NCI-H1436 (cell line): ENCODE results near the gene RSF1.
A peak's percentile ranks its signal among the peaks of the same experiment; 100 is the strongest.

Experiments
- DNase-seq: peaks from one replicate; lab custom pipeline; 2025; lab: John Stamatoyannopoulos, UW

Gene RSF1

DNA sequence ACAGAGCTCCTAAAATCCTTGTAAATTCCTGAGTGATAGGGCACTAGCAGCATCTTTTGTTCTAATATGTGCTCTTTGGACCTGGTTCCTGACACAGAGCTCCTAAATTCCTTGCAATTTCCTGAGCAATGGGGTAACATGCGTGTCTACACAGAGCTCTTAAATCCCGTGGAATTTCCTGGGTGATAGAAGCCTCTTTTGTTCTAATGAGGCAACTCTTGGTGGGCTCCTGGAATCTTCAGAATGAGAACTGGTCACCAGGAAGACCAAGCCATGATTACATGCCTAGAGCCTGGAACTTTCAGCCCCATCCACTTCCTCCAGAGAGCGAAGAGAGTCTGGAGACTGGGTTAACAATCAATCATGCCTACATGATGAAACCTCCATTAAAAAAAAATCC lies 19.0 kb downstream of the RSF1 start:
- no peak for DNase-seq

DNA sequence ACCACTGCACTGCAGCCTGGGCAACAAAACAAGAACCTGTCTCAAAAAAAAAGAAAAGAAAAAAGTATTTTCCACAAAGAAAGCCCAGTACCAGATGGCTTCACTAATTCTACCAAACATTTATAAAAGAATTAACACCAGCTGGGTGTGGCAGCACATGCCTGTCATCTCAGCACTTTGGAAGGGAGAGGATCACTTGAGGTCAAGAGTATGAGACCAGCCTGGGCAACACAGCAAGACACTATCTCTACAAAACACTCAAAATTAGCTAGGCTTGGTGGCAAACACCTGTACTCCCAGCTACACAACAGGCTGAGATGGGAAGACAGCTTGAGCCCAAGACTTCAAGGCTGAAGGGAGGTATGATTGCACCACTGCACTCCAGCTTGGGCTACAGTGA lies 20.1 kb downstream of the RSF1 start:
- no peak for DNase-seq

DNA sequence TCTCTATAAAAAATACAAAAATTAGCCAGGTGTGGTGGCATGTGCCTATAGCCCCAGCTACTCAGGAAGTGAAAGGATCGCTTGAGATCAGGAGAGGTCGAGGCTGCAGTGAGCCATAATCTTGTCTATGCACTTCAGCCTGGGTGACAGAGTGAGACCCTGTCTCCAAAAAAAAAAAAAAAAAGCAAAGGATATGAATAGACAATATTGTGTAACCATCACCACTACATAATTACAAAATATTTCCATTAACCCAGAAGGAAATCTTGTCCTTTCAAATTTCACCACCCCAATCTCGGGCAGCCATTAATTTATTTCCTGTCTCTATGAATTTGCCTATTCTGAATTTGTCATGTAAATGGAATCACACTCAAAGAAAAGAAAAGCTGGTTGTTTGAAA lies 21.2 kb downstream of the RSF1 start:
- DNase-seq: no peak

DNA sequence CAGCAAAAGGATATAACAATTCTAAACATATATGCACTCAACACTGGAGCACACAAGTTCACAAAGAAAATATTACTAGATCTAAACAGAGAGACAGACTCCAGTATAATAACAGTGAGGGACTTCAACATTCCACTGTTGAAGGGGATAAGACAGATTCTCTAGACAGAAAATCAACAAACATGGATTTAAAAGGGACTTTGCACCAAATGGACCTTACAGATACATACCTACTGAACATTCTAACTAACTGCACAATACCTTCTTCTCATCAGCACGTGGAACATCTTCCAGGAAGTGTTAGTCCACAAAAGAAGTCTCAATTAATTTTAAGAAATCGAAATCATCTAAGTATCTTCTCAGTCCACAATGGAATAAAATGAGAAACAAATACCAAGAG lies 26.6 kb downstream of the RSF1 start:
- no peak for DNase-seq

DNA sequence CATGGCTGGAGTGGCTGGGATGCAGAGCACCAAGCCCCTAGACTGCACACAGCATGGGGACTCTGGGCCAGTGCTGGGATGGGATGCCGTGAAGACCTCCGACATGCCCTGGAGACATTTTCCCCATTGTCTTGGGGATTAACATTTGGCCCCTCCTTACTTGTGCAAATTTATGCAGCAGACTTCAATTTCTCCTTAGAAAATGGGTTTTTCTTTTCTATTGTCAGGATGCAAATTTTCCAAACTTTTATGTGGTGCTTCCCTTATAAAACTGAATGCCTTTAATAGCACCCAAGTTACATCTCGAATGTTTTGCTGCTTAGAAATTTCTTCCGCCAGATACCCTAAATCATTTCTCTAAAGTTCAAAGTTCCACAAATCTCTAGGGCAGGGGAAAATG lies 29.2 kb downstream of the RSF1 start:
- DNase-seq: no peak

DNA sequence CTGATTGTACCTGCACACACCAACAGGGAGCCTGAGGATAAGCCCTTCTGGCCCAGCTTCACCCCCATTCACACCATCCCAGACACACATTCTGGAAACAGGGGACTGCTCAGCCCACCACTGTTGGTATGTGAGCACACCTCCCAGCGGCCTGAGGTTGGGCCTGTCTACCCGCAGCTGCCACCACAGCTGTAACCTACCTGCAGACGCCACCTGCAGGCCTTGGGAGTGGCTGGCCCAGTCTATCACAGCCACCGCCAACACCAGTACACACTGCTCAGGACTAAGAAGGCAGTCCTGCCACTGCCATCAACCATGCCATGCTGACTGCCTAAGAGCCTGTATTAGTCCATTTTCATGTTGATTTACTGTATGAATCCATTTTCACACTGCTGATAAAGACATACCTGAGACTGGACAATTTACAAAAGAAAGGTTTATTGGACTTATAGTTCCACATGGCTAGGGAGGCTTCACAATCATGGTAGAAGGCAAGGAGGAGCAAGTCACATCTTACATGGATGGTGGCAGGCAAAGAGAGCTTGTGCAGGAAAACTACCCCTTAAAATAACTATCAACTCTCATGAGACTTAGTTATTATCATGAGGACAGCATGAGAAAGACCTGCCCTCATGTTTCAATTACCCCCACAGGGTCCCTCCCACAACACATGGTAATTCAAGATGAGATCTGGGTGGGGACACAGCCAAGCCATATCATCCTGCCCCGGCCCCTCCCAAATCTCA lies 30.6 kb downstream of the RSF1 start:
- no peak for DNase-seq

DNA sequence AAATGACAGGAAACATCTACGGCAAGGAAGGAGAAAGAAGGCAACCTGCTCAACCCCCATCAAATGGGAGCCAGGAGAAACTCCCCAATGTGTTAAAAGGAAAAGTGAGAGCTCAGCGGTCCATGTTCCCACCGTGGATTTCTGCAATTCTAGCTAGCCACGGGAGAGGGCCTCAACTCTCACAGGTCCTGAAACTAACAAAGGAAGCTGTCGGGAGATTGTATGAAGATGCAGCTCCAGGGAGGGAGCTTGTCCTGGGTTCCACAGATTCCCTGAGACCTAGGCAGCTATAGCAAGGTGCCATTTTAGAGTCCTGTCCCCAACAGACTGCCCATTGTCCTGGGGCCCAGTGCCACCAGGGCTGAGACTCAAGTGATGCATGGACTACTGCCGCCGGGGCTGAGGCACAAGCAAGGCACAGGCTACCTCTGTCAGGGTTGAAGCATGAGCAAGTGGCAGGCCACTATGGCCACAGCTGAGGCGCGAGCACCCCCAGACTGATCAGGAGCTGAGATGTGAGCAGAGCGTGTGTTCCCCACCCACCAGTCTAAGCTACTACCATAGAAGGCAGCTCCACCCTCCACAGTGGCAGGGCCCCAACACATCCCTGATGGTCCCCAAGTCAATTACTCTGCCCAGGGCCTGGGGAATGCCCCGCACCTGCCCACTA lies 31.3 kb downstream of the RSF1 start:
- no peak for DNase-seq

DNA sequence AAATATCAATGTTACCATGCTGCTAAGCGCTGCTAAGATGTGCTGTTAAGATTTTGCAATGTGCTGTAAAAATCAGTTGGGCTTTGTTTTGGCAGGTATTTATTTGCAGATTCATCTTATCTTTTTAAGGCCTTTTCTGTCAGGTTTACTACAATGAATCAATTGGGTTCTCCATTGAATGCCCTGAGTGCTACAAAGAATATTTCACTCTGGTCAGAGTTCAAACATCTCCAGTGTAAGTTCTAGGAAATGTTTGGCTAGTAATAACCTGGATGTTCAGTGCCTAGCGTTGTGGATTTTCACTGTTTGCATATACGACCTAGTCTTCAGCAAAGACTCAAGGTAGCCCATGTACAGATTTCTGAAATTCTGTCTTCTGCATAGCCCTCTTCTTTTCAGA lies 36.0 kb downstream of the RSF1 start:
- DNase-seq: no peak

DNA sequence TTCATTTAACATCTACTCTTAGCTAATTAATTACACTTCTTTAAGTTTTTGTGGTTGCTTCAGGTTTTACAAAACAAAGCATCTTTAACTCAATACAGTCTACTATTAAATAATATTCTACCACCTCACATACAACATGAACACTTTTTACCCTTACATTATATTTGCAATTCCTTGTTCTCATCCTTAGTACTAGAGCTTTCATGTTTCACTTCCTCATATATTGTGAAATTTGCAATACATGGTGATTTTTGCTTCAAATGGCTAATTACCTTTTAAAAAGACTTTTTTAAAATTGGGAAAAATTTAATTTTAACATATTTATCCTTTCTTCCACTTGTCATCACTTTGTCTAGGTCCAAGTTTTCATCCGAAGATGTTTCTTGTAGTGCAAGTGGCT lies 37.5 kb downstream of the RSF1 start:
- no peak for DNase-seq

DNA sequence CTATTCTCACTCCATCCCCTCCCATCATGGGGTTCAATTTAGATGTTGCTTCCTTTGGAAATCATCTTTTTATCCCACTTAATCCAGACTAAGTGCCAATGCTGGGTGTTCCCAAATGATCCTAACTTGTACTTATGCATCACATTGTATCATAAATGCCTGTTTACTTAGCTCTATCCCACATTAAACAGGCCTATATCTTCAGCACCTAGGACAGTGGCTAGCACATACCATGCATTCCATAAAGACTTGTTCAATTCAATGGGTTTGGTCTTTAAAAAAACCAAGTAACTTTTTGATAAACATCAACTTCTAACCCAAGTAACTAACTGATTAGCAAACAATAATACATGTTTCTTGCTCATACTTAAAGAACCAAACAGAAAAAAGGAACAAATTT lies 40.6 kb downstream of the RSF1 start:
- no peak for DNase-seq

DNA sequence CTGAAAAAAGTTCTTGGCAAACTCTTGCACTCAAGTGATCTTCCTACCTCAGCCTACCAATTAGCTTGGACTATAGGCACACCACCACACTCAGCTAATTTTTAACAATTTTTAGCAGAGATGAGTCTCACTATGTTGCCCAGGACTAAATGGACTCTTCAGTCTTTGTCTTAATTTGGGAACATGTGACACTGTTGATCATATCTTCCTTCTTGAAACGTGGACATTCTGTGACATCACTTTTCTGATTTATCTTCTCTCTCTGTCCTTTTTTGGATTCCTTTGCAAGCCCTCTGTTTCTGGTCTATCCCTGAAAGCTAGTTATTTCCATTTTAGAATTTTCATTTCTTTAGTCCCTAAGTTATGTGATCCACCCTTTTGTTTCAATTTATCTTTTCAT lies 42.0 kb downstream of the RSF1 start:
- no peak for DNase-seq

DNA sequence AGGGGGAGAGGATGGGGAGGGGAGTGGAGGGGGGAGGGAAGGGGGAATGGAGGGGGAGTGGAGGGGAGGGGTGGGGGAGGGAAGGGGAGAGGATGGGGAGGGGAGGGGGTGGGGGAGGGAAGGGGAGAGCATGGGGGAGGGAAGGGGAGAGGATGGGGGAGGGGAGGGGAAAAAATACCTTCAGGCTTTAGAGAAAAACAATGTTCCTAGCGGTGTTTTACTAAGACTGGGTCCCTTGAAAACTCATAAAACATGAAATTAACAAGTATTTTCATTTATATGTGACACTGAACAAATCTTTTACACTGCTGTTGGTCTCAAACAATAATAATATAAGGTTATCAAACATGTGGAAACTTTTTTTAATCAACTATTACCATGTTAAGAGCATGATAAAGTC lies 42.4 kb downstream of the RSF1 start:
- no peak for DNase-seq

DNA sequence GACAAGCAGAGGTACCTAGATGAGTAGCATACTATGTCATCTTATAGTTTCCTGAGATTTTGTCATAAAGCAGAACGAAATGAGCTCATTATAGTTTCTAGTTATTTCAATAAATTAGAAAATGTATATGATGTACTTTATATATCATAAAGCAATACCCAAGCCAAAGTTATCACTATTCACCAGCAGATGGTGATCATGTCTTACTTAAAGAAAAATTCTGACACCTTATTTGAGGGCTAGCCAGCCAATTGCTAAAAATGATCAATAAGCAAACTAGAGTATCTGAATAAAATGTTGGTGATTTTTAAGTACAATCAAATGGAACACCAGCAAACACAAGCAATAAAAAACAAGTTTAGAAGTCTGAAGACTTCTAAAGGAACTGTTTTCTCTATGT lies 44.1 kb downstream of the RSF1 start:
- DNase-seq: peak; percentile 6

DNA sequence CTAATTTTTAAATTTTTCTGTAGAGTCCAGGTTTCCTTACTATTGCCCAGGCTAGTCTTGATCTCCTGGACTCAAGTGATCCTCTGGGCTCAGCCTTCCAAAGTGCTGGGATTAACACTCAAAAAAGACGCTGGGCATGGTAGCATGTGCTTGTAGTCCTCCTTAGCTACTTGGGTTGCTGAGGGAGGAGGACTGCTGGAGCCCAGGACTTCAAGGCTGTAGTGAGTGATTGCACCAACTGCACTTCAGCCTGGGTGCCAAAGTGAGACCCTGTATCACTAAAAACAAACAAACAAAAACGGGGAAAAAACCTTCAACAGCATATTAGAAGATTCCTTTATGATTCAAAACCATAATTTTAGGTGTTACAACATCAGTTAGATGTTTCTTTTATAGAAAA lies 44.6 kb downstream of the RSF1 start:
- DNase-seq: no peak

DNA sequence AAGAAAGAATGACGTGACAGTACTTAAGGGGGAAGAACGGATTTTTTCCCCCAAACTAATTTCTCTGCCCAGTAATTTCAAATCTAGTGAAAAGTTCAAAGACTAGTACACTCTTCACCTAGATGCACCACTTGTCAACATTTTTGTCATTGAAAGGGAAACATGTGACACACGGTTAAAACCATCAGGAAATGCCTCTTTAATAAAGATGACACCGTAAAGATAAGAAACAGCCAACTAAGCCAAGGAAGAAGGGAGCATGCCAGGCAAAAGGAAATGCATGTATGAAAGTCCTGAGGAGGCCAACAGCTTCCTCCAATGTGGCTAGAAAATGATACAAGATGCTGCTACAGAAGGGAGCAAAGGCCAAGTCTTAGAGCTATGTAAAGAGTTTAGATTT lies 49.4 kb downstream of the RSF1 start:
- DNase-seq: no peak

DNA sequence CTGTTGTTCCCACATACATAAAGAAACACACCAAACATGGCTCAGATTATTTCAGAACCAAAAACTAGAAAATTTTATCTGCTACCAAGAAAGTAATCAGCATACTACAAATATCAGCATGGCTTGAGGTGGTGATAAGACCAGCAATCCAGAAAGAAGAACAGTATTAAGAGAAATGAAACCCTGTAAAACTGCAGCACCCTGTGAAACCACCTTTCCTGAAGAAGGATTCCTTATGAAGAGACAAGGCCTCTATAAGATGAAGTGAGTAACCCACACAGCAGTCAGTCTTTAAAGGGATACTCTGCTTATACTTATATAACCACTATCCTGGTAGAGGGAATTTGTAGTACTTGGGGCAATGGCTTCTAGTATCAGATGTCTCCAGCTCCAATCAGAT lies 49.9 kb downstream of the RSF1 start:
- DNase-seq: no peak

DNA sequence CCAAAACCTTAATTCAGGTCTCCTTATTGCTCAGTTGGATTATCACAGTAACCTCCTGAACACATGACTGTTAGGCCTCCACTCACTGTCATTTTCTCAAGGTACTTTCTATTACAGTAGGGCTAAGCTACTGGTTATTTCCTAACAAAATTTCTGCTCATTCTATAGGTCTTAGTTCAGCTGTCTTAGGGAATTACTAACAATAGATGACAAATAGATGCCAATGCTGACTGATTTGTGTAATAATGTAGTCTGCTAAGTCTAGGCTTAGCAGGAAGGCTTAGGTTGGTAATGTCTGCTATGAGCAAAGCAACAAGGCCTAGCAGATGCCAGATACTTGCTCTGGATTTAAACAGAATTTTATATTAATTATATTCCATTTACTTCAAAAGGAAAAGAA lies 58.1 kb downstream of the RSF1 start:
- no peak for DNase-seq

DNA sequence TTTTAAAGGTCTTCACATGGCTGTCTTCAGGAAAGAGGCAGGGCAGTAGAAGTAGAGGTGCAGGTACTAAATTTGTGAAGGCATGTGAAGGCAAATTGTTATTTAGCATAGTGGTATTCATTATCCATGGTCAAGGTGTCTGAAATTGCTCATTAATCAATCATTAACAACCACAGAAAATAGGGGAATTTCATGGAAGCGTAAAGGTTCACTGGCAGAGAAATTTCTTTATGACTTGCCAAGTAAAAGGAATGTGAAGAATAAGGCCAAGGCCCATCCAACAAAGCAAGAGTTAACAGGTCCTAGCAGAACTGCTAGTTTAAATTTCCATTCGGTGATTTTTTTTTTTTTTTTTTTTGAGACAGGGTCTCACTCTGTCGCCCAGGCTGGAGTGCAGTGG lies 59.0 kb downstream of the RSF1 start:
- no peak for DNase-seq

DNA sequence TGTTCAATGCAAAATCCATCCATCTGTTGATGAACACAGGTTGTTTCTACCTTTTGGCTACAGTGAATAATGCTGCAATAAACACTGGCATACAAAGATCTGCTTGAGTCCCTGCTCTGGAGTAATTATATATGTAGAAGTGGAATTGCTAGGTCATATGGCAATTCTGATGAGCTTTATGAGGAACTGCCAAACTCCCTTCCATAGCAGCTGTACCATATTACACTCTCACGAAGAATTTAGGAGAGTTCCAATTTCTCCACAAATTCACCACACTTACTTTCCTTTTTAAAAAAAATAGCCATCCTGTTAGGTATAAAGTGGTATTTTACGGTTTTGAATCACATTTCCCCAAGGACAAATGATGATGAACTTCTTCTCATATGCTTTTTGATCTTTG lies 62.2 kb downstream of the RSF1 start:
- no peak for DNase-seq

DNA sequence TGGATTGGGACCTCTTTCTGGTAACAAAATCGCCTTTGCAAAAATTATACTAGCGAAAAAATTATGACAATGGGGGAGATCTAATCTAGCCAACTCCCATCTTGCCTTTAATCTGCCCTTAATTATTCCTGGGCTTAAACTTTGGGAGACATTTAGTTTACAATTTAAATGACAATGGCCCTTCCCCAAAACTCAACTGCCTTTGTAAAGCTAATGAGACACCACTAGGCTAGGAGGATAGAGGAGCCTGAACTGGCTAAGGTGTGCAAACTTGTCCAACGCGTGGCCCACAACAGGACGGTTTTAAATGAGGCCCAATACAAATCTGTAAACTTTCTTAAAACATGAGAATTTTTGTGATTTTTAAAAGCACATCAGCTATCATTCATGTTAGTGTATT lies 67.3 kb downstream of the RSF1 start:
- DNase-seq: no peak

DNA sequence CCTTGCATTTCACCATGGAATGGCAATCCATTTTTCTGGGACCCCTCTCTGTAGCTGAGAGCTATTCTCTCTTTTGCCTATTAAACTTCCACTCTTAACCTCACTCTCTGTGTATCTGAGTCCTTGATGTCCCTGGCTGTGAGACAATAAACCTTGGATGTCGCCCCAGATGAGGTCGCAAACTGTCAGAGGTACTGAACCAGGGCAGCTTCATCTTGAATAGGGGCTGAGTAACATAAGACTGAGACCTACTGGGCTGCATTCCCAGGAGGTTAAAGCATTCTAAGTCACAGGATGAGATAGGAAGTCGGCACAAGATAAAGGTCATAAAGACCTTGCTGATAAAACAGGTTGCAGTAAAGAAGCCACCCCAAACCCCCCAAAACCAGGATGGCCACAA lies 68.0 kb downstream of the RSF1 start:
- no peak for DNase-seq

DNA sequence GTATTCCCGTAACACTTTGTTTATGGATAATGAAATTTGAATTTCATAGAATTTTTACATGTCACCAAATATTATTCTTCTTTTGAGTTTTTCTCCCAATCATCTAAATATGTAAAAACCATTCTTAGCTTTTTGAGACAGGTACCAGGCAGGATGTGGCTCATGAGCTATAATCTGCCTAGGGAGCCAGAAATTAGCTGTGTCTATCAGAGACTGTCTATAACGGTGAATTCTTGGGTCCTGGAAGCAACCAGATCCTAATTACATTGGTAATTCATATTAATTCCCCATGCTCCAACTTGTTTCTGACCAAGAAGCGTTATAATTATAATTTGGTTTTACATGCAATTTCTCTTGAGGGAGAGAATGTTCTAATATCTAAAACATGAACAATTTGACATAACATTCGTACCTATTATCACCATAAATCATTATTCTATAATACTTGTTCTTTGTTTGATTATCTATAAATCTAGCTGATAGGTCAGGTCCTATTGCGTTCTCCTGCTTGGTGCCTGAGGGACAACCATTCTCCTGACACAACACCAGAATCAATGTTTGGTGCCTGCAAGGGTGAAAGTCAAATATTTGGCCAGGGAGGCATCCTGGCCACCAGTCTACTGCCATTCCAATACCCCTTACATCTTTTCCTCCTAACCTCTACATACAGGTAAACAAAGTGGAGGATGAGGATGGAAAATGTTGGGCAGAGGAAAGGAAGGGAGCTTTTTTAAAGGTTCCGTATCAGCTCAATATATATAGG lies 69.9 kb downstream of the RSF1 start:
- no peak for DNase-seq

DNA sequence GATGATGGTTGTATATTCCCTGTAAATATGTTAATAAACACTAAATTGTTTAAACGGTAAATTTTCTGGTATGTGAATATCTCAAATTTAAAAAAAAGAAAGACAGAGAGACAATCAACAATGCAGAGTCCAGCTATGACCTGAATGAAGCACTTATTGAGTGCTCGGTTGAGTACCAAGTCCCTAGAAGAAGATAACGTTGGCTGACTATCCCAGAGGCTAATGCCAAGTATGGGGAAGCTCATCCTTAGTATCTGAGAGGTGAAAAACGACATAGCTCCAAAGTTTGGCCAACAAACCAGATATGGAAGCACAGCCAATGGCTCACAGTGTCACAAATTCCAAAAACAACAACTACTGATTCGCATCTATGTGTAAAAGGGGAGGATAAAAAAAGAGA lies 71.3 kb downstream of the RSF1 start:
- no peak for DNase-seq
